ENCODE data around the gene ZNF599.

ZNF599 gene

DNA sequence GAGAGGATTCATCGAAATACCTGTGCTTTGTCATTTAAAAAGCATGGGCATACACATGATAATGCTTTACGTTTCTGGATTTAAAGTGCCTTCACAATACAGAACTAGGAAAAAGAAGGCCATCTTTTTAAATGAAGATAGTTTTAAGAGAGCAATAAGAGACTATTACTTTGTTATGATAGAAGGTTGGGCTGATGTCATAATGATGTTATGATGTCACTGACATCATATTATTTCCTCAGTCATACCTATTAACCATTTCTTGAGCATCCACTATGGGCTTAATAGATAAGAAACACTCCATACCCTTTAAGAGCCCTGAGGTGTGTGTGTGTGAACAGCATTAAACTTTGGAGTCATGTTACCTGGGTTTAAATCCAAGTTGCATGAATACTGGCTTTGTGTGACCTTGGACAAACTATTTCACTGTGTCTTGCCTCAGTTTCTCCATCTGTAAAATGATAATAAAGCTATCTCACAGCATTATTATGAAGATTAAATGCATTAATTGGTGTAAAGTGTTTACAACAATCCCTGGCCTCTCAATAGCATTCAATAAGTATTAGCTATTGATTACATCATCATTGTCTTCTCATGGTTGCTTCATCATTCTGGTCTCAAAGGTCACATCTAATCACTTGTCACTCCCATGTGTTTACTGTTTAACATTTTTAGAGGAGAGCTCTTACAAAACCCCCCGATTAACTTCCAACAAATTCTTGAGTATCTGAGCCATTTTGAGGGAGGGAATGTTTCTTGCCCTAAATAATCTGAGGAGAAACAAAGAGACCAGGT is 27.9 kb downstream of the ZNF599 start:
- DNase-seq (ENCODE audit: low read depth, low spot score) = no peak

DNA sequence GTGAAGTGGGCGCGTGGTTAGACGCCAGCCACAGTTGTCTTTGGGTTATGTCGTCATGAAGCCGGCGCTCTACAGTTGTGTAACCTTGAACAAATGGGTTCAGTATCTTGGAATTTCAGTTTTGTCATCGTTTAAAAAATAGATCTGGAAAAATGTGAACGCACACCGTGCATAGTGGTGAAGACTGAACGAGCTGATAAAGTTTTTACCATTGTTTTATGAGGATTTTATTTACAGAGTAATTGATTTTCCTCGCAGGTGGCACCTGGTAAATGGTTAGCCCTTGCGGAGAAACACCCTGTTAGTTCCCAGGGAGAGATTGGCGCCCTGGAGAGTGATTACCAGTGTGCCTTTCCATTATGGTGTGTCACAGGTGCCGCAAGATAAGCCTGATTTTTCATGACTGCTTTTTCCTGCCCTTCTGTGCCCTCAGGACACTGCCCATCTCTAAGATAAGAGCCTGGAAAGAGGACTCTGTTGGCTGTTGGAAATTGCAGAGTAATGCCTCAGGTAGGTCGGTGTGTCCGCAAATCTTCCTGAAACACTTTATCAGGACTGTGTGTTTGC is 38.4 kb downstream of the ZNF599 start:
- no peak for DNase-seq (ENCODE audit: low read depth, low spot score)

DNA sequence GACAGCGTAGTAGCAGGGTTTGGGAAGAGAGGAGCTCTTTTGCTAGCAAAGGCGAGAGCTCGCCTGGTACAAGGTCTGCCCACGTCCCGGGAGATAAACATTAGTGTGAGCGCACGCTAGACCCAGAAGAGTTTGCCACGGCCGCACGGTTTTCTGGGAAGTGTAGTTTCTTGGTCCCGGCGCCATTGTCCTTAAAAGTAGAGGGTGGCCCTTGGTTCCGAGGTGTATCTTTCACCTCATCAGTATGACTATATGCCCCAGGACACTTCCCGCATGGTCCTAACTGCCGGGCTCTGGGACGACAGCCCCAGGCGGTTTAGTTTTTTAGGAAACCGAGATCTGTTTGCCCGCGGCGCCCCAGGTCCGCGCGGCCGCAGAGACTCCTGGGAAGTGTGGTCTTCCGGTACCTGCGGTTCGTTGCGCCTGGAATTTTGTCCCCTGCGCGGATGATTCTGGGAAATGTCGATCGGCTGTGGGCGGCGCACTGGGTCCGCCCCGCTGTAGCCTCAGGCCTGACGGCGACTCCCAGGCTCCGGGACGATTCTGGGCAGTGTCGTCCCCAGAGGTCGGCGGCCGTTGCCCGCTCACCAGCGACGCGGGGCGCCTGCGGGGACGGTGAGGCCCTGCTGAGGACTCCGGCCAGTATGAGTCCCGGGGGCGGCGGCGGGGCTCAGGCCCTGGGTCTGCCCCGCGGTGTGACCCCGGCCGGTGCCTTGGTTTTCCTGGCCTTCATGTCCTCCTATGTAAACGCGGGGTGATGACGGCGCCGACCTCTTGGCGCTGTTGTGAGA is 39.1 kb downstream of the ZNF599 start, which contains the start of gene ZNF181:
TSS of gene ZNF181 (plus strand) at position 498 of the 791 bp plus-strand sequence. CDS start 795 bp downstream, outside the sequence.
- DNase-seq (ENCODE audit: low read depth, low spot score) = peak; percentile 58

DNA sequence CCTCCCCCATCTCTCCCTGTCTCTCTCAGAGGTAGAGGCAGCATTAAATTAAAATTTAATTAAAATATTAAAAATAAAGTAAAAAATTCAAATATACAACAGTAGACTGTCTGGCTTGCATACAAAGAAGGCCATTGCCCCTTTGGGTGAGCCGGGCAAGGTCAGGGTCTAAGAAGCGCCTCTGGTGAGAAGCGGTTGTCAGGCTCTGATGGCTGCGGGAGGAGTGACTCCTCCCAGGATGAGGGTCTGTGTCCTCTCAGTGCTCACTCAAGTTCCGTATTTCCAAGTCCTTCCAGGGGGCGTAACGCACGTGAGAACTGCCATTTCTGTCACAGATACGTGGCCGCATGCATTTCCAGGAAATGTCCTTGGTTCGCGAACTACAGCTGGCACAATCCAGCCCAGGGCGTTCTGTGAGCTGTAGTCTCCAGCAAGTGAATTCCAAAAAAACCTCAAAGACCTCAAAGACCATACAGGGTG is 39.7 kb downstream of the ZNF599 start:
- peak; percentile 7 for DNase-seq (ENCODE audit: low read depth, low spot score)

DNA sequence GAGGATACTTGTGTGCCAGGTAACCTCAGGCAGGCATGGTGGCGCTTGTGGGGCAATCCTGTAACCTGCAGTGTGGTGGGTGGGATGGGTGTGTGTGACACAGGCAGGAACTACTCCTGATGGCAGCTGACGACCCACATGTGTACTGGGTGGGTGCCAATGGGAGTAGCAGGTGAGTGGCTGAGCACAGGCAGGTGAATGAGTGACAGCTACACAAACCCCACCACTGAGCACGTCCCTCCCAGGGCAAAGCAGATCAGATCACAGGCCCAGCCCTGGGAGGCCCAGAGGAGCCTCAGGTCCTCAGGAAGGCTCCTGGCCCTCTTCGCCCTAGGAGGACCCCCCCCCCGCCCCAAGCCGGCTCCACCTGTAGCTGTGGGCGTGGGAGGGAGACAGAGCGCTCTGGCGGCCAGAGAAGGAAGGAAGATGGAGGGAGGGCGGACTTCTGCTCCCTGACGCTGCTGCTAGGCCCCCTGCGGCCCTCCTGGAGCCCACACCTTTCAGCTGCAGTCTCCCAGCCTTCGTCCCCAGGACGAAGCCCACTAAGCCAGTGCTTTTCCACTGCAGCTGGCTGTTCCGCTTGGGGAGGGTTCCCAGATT is 40.3 kb downstream of the ZNF599 start:
- no peak for DNase-seq (ENCODE audit: low read depth, low spot score)

DNA sequence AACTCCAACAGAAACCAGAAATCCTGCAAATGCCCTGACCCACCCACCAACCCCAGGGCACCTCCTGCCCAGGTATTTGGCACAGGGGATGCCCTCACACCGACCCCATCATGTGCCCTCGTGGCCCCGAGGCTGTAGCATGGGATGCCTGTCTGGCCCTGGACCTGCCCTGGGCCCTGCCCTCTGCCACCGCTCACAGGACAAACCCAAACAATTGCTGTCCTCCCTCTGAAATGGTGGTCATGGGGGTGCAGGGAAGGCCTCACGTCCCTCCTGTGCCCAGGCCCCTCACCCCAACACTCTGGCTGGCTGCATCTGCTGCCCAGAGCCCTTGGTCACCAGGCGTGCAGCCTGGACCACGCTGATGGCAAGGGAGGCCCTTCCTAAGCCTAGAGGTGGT is 41.1 kb downstream of the ZNF599 start:
- no peak for DNase-seq (ENCODE audit: low read depth, low spot score)

DNA sequence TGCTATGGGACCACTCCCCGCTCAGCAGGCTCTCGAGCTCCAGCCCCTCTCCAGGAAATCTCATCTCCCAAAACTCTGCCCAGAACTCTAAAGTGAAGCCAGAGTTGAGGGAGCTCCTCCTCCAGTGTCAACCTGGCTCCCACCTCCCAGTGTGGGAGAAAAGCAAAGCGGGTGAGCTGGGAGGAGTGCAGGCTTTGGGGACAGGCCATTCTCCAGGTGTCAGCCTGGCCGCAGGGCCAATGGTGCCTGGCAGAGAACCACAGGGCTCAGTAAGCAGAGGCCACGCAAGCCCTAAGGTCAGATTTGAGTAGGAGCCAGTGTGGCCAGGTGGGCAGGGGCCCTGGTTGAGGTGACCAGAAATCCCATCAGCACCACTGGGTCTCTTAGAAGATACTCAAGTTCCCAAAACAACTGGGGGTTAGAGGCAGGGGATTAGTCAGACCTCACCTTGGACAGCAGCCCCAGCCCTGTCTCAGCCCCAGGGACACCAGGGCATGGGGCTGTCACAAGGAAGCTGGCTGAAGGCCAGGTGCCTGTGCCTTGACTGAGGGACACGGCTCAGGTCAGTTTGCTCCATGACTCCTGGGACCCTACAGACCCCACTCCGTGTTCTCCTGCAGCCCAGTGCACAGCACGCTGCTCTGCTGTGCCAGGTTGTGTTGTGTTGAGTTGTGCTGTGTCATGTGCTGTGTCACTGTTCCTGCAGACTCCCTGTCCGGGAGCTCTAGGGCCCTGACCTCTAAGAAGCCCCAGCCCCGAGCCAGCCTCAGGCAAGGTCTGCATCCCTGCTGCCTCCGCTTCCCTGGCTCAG is 41.8 kb downstream of the ZNF599 start:
- no peak for DNase-seq (ENCODE audit: low read depth, low spot score)

DNA sequence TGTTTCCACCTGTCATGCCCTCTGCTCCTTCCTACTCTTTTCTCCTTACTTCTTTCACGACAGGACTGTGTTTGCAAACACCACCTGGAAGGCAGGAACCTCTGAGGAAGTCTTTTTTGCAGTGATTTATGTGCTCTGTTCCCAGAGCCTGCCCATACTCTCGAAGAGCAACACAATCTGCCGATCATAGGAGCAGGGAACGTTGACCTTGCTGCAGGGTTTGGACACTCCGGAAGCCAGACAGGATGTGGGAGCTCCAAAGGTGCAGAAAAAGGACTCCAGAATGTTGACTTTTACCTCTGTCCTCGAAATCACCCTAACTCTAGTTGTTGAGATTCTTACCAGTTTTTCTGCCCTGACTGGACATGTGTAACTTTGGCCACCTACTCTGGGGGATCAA is 47.6 kb downstream of the ZNF599 start:
- no peak for DNase-seq (ENCODE audit: low read depth, low spot score)

DNA sequence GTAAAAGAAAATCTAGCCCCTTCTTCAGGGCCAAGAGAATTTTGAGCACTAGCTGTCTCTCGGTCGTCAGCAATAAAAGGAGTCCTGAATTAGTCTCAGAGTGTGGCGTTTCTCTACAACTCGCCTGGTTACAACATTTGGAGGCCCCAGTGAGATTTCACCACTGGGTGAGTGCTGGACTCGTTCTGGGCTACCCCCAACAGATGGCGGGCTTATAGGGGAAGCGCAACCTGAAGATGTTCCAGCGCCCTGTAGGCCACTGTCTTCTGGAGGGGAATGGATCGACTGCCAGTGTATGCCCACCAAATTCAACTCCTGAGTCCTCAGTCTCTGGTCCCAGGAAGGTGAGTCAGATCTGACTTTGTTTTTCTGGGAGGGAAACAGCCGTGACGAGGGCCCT is 50.7 kb downstream of the ZNF599 start:
- no peak for DNase-seq (ENCODE audit: low read depth, low spot score)

DNA sequence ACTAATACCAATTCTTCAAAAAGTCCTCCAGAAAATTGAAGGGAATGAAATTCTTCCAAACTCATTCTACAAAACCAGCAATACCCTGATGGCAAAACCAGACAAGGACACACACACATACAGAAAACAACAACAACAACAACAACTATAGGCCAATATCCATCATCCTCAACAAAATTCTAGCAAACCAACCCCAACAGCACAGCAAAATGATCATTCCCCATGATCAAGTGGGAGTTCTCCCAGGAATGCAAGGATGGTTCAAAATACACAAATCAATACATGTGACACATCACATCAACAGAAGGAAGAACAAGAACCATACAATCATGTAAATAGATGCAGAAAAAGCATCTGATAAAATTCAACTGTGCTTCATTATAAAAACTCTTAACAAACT is 57.7 kb downstream of the ZNF599 start:
- no peak for DNase-seq (ENCODE audit: low read depth, low spot score)

DNA sequence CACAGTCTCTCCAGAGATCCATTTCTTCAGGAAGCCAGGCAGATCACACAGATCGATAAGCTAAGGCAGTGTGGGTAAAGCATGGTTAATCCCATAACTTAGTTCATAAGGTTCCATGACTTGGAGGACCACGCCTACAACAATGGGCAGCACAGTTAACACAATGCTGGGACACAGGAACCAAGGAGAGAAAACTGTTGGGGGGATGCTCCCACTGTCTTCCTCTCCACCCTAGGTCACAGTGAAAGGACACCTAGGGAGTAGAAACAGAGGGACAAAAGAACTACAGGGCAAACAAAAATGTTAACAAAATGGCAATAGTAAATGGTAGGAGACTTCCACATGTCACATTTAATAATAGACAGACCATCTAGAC is 59.8 kb downstream of the ZNF599 start:
- no peak for DNase-seq (ENCODE audit: low read depth, low spot score)

DNA sequence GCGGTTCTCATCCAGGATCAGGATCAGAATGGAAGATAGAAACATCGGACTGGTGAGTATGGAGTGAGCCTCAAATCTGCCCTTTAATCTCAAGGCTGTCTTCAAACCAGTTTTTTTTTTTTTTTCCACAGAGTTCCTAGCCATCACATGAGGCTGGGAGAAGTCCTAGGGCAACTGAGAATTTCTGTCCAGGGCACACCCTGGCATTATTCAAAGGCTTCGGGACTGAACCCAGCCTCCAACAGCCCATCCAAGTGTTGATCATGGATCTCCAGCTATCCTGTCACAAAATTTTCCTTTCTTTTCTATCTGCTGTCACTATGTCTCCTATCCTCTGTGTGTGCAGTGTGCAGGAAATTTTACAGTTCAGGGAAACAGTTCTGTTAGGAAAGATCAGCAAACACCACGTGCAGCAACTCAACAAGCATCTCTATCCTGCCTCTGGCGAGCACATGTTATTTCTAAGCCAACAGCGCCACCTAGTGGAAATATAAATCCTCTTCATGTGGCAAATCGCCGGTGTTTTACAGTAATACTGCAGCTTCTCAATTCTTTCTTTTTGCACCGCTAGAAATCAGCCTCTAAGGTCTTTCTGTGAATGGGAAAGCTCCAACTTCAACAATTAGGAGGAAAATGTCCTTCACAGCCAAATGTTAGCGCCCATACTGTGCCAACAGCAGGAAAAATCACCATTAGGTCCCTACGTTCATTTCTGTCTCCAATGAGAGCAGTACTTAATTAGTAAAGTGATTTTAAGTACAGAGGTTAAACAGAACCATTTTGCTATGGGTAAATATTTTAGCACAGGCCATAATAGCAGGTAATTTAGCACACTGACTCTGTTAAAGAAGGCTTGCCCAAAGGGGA is 60.4 kb downstream of the ZNF599 start:
- peak; percentile 35 for DNase-seq (ENCODE audit: low read depth, low spot score)

DNA sequence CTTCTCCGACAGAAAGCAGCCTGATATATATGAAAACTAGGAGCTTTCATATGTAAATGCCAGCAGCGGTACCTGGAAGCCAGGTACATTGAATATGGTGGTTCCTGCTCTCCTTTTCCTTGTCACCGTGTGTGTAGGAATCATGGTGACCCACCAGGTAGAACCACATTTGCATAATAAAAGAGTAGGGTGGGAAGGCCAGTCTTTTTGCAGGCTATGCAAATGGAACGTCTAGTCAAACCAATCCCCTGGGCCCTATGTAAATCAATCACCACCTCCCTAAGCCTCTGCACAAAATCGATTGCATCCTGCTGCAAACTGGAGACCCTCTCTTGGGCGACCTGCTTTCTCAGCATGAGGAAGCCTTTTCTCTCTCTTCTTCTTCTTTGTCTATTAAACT is 61.1 kb downstream of the ZNF599 start:
- DNase-seq (ENCODE audit: low read depth, low spot score) = no peak
